Urothelium cell line (cell line): ENCODE results near the gene CDH12.
"Not testable (repeated sequence)": the region's sequence is repeated elsewhere in the genome, so short reads cannot be mapped to it uniquely, and the experiment has no call there.

Experiments
- DNase-seq: peaks from one replicate; pipeline ENCODE4 v3.0.0; 2011; ENCODE audit warnings: low spot score, mixed read lengths
- FAIRE-seq: peaks from 2 replicates; lab custom pipeline; 2011; peaks lifted over from hg19 to GRCh38; lab: Jason Lieb, UNC

The CDH12 gene

GRCh38 chr5:22662391-22662790, 190.8 kb downstream of the CDH12 start:
- no peak for FAIRE-seq
- no peak for DNase-seq

- FAIRE-seq (no peak), DNase-seq (no peak)
Observed at GRCh38 chr5:22651355-22651754, 201.8 kb downstream of the CDH12 start.

GRCh38 chr5:22650511-22650910, 202.6 kb downstream of the CDH12 start:
- DNase-seq, result no peak
- no peak for FAIRE-seq

GRCh38 chr5:22649074-22649473, 204.1 kb downstream of the CDH12 start:
- DNase-seq (peak; percentile 23), FAIRE-seq (peak; percentile 59)

- DNase-seq (no peak), FAIRE-seq (no peak)
Observed at GRCh38 chr5:22644859-22645258, 208.3 kb downstream of the CDH12 start.

- DNase-seq (no peak), FAIRE-seq (no peak)
Observed at GRCh38 chr5:22643356-22643755, 209.8 kb downstream of the CDH12 start.

- DNase-seq (no peak), FAIRE-seq (peak; percentile 87)
Observed at GRCh38 chr5:22631683-22632082, 221.5 kb downstream of the CDH12 start.

GRCh38 chr5:22627029-22627428, 226.1 kb downstream of the CDH12 start:
- FAIRE-seq, result no peak
- no peak for DNase-seq

- DNase-seq (no peak), FAIRE-seq (no peak)
Observed at GRCh38 chr5:22625451-22625850, 227.7 kb downstream of the CDH12 start.

GRCh38 chr5:22621084-22621483, 232.1 kb downstream of the CDH12 start:
- DNase-seq, result no peak
- no peak for FAIRE-seq

- DNase-seq, result no peak
- FAIRE-seq, result no peak
Observed at GRCh38 chr5:22615964-22616363, 237.2 kb downstream of the CDH12 start.

GRCh38 chr5:22614486-22615094, 238.6 kb downstream of the CDH12 start:
- DNase-seq (no peak), FAIRE-seq (no peak)

GRCh38 chr5:22612928-22613327, 240.2 kb downstream of the CDH12 start:
- FAIRE-seq (no peak), DNase-seq (no peak)

- no peak for DNase-seq
- no peak for FAIRE-seq
Observed at GRCh38 chr5:22611327-22611726, 241.8 kb downstream of the CDH12 start.

- FAIRE-seq, DNase-seq: not testable (repeated sequence)
Observed at GRCh38 chr5:22607498-22607897, 245.6 kb downstream of the CDH12 start.

GRCh38 chr5:22605473-22605872, 247.7 kb downstream of the CDH12 start:
- no peak for FAIRE-seq
- DNase-seq, result no peak

- DNase-seq (no peak), FAIRE-seq (no peak)
Observed at GRCh38 chr5:22604711-22605110, 248.4 kb downstream of the CDH12 start.

GRCh38 chr5:22598796-22599195, 254.3 kb downstream of the CDH12 start:
- no peak for DNase-seq
- no peak for FAIRE-seq

GRCh38 chr5:22596404-22596970, 256.7 kb downstream of the CDH12 start:
- peak; percentile 54 for DNase-seq
- no peak for FAIRE-seq

- DNase-seq (no peak), FAIRE-seq (no peak)
Observed at GRCh38 chr5:22594491-22594890, 258.7 kb downstream of the CDH12 start.

GRCh38 chr5:22593592-22593991, 259.6 kb downstream of the CDH12 start:
- FAIRE-seq (no peak), DNase-seq (no peak)

- DNase-seq (no peak), FAIRE-seq (no peak)
Observed at GRCh38 chr5:22591461-22591860, 261.7 kb downstream of the CDH12 start.
